Measurements from ENCODE around the gene PLA2G2D. TPM values are rescaled to one million over a fixed set of nuclear protein-coding genes. Genes with fewer than 3 reads are reported as not detected.
A peak's percentile ranks its signal among the peaks of the same experiment; 100 is the strongest.

The PLA2G2D gene
- total RNA-seq, 1 experiment from 2014 or later = not detected

DNA sequence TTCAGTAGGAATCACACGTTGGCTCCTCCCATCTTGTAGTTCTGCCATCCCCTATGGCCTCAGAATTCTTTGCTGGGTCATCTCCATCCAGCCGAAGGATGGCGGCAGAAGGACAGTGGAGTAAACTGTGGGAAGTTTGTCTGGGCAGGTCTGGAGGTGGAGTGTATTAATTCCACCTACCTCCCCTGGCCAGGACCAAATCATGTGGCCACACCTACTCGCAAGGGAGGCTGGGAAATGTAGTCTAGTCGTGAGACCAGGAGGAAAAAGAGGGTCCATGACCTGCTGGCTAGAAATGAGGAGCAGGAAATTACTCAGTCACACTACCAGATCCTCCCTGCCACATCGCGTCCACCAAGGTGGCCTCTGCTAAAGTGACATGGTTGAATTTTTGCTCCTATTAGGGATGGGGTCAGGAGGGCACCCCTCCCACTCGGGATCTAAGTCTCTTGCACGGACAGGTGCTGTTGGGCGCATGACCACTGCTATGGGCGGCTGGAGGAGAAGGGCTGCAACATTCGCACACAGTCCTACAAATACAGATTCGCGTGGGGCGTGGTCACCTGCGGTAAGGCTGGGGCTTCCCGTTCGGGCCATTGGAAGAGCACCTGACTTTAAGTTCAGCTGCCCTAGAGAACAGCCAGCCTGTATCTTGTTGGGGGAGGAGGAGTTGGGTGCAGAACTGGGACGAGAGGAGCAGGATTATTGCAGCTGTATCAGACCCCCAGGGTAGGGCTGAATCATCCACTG, 29.8 kb downstream of the PLA2G2D start:
- DNase-seq (ENCODE audit: low spot score) = peak; percentile 29

DNA sequence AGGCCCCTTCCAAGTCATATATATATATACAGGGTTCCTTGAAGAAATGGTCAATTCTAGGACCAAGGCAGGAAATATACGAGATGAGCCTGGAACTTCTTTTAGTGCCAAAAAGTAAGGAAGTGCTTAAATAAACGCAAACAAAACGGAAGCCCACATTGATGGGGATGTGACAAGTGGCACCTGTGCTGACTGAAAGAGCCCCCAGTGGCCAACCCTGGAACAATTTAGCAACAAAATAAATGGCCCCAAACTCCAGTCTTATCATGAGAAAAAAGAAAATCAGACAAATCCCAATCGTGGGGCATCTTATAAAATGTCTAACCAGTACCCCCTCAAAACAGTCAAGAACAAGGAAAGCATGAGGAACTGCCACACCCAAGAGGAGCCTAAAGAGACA, 31.7 kb downstream of the PLA2G2D start:
- DNase-seq (ENCODE audit: low spot score) = no peak

DNA sequence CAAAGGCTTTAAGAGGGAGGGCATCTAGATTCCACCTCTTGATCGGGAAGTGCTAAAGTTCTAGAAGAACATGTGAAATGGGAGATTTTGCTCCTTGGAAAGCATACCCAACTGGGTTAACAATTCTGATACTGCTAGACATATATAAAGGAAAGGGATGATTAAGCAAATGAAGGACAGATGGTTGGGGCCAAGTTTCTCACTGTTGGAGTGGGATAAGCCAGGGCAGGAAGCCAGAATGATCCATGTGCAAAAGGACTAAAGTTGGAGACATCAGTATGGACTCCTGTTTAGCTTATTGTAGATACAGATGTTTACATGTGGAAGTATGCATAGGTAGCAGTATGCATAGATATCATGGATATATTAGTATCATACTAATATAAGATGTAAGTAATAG, 32.5 kb downstream of the PLA2G2D start:
- no peak for DNase-seq (ENCODE audit: low spot score)

DNA sequence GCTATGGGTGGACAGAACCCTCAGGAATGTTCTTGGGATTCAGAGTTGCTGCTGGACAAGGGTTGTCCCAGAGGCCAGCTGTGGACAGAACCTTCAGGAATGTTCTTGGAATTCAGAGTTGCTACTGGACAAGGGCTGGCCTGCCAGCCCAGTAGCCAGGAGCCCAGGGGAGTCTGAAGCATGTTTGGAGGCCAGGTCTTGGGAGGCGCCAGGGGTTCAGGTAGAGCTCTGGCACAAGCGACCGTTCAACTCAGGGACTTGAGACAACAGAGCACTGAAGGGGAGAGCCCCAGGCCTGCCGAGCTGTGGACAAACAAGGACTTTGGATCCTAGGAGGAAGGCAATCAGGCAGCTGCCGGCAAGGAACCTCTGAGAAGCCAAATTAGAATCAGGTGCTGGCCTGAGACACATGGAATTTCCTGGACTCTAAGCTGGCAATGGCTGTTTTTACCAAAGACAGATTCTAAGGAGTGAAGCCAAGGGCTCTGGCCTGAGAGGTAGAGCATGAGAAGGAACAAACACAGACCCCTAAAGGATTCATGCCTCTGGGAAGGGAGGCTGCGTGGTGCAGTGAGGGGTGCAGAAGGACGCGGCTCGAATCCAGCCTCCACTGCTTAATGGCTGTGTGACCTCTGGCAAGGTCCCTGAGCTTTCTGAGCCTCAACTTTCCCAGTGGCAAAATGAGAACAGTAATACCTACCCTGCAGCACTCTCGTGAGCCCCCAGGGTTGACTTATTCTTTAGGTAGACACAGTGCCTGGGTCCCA, 36.0 kb downstream of the PLA2G2D start:
- no peak for DNase-seq (ENCODE audit: low spot score)

DNA sequence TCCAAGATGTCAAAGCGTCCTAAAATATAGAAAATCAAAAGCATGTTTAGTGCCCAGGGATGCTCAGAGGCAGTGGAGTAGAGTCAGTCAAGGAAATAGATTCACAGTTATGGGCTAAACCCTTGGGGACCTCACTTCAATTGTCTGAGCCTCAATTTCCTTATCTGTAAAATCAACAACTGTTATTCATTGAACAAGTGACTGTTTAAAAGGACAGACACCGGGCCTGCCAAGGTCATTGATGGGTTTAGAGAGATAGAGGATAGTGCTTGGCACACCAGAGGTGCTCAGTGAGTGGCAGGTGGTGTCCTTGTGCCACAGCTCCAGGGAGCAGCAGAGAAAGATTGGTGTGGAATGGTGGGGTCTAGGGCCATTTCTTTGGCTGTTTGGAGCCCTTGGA, 36.6 kb downstream of the PLA2G2D start:
- no peak for DNase-seq (ENCODE audit: low spot score)

DNA sequence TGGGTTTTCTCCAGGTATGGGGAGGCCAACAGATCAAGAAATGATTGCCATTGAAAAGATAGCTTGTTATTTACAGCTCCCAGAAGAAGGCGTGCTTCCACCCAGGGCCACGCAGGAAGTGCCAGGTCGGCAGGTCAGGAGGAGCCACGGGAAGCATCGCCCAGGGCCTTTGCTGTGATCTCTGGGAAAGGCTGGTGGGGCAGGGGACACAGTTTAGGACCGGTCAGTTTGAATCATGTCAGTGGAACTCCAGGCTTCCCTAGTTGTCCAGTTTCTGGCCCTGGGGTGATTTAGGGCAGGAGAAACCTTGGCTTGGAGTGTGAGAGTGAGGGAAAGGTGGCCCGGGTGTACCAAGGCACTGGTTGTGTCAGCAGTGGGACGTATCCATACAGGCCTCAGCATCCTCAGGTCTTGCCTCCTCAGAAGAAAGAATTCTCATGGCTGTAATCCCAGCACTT, 38.0 kb downstream of the PLA2G2D start:
- DNase-seq (ENCODE audit: low spot score) = no peak

DNA sequence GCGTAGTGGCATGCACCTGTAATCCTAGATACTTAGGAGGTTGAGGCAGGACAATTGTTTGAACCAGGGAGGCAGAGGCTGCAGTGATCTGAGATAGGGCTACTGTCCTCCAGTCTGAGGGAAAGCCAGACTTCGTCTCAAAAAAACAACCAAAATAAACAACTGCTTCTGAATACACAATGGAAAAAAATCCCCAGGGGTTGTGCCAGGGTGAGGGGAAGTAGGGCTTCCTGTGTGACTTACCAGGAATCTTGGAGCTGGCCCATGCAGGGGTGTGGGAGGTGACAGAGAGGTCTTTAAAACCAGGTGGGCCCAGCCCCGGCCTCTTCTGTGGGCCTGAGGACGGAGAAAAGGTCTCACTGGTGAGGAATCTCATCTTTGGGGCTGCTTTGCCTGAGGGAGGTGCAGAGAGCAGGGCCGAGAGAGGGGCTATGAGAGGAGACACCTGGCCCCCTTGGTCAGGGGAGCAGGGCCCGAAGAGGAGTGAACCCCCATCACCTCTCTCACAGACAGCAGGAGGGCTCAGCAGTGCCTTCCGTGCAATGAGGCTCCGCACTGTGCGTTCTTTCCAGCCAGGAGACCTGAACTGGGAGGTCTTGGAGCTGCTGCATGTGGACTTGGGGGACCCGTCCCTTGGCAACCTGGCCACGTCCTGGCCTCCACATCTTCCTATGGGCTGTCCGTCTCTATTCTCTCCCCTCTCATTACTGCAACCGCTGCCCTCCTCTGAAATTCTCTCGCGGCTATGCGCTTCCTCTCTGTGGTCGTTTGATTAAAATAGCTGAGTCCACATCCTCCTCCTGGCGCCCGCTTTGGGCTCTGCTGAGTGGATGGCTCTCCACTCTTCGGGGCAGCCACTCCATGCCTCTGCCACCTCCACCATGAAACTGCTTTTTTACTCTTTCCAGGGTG, 38.6 kb downstream of the PLA2G2D start:
- DNase-seq (ENCODE audit: low spot score) = no peak

DNA sequence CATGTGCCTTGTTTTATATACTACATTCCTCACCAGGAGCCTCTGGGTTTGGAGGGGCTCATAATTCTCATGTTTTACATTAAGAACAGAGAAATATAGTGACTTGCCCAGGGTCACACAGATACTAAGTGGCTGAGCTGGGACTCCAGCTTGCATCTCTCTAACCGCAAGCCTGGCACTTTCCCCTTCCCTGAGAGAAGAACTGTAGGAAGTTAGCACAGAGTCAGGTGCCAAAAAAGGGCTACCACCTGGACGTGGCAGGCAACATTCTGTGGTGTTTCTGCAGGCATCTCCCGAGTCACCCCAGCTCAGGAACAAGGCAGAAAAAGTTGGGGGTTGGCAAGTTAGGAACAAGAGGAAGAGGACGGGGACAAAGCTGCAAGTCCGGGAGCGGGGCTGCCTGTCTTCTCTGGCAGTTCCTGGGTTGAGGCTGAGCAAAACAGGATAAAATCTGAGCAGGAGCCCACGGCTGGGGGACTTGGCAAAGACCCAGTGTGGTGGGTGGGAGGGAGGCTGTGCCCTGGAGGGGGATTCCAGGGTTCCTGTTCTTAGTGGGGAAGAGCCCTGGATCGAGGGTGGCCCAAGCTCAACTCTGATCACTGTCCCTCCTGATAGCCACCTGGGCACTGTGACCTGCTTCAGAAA, 39.6 kb downstream of the PLA2G2D start:
- no peak for DNase-seq (ENCODE audit: low spot score)

DNA sequence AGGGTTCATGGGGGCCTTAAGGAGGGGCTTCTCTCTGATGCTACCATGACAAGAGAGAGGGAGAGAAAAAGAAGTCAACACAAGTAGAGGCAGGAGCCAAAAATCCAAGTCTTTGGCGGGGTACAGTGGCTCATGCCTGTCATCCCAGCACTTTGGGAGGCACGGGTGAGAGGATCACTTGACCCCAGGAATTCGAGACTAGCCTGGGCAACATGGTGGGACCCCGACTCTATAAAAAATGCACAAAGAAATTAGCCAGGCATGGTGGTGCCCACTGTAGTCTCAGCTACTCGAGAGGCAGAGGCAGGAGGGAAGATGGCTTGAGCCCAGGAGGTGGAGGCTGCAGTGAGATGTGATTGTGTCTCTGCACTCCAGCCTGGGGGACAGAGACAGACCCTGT, 40.6 kb downstream of the PLA2G2D start:
- no peak for DNase-seq (ENCODE audit: low spot score)

DNA sequence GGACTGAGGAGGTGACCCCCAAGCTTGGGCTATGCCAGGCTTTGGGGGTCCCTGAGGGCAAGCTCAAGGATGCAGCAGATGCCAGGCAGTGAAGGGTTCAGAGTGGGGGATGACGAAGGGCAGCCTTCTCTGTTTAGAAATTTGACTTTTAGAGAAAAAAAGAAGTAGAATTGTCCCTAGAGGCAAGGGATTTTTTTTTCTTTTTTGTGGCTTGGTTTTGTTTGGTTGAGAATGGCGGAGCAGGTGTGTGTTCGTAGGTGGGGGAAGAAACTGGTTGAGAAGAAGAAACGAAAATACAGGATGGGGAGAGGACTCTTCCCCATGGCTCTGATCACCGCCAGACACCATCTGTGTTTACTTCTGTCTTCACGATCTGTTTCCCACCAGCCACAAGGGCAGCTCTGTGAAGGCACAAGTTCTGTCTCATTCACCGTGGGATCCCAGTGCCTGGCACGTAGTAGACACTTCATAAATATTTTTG, 41.1 kb downstream of the PLA2G2D start:
- no peak for DNase-seq (ENCODE audit: low spot score)

DNA sequence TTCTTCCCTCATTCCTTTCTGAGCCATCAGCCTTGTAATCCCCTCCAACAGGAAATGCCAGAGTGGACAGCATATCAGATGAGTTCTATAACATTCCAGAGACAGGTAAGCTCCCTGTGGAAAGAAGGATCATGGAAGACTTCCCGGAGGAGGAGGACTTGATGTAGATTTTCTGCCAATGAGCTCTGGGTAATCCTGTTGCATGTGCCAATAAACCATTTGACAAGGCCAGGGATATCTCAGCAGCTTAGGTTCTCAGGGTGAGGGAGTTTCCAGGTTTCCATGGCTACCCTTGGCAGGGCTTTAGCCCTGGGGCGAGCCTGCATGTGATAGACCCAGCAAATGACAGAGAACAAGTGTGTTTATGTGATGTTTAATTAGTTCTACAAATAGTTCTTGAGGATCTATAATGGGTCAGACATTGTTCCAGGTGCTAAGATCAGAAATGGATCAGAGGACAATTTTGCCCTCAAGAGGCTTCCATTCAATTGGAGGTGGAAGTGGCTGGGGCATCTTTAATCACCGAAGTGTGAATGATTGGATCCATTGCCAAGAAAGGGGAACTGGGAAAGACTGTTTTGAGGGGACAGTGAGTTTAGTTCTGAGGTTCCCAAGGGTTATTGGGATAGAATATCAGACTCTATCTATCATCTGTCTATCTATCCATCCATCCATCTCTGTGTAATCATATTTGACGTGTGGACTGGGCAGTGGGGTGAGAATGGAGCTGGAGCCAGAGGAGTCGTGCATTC, 42.5 kb downstream of the PLA2G2D start:
- DNase-seq (ENCODE audit: low spot score) = no peak

DNA sequence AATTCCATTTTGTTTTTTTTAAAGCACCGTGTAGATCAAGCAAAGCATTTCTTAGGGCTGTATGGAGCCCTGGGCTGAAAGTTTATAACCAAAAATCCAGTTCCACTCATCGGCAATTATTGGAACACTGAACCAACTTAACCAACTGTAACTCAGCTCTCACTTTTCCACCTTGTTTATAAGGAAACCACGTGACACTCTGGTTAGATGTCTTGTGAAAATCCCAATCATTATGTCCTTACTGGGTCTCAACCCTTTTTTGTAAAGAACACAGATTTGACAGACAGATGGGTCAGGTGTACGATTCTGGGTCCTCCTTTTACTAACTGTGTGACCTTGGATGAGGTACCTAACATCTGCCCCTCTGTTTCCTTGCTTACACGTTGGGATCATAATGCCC, 43.1 kb downstream of the PLA2G2D start:
- no peak for DNase-seq (ENCODE audit: low spot score)

DNA sequence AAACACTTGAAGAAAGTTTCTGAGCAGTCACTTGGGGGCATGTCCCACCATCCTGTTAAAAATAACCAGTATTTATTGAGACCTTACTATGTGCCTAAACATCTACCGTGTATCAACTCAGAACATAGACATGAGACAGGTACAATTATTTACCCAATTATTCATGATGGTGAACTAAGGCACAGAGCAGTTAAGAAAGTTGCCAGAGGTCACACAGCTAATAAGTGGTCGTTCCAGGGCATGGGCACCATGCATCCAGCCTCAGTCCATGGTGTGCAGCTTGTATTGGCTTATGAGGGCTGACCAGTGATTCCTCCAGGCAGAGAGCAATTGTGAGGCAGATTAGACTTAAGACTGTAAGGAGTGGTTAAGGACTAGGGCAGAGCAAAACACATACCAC, 44.0 kb downstream of the PLA2G2D start:
- no peak for DNase-seq (ENCODE audit: low spot score)

DNA sequence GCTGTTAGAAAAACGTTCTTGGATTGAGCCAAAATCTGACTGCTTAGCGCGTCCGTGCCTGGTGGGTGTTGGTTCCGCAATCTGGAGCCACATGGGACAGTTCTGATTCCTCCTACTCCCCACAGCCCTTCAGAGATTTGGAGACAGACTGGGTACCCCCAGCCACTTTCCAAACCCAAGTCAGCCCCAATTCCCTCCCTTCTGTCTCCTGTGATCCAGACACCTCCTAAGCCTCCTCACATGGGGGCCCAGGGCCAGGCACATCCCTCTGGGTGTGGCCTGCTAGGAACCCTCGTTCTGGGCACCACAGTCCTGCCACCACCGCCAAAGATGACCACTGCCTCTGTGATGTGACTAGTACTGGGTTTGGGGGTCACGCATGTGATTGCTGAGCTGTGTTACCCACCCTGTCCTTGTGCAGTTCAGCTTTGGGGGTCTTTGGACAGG, 44.6 kb downstream of the PLA2G2D start:
- DNase-seq (ENCODE audit: low spot score) = no peak

DNA sequence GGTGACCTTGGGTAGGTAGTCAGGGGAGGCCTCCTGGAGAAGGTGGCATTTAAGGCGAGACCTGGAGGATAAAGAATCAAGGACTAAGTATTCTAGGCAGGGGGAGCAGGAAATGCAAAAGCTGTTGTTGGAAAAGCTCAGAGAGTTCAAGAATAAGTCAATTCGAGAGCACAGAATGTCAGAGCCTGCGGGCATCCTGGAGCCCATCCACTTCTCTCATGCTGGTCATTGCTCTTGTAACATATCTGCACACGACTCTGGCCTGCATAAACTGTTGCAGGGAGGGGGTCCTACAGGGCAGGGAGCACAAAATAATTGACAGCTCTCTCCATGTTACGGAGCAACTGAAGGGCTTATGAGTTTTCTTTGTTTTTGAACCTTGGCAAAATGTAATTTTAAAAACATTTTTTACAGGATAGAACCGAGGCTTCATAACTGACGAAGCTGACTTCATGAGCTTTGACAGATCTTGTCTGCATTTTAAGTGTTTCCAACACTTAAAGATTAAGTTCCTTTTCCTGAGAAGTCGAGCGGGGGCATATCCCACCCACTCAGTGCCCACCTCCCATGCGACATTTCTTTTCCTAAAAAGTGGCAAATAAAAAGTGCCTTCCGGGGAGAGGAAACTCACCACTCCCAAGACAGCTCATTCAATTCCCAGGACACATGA, 45.1 kb downstream of the PLA2G2D start:
- DNase-seq (ENCODE audit: low spot score) = no peak

DNA sequence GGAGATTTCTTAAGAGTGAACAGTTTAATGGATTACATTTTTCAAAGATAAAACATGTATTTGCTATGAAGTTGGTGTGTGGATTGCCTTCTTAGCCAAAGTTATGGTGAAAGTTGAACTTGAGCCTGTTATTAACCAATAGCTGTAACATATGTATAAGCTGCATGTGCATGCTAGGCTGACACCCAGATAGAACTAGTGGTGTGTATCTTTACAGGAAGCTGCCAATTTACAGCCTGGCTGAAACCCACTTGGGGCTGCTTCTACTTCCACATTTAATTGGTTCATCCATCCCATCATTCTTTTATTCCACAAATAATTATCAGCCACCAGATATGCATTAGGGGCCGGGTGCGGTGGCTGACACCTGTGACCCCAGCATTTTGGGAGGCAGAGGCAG, 46.1 kb downstream of the PLA2G2D start:
- DNase-seq (ENCODE audit: low spot score) = no peak

DNA sequence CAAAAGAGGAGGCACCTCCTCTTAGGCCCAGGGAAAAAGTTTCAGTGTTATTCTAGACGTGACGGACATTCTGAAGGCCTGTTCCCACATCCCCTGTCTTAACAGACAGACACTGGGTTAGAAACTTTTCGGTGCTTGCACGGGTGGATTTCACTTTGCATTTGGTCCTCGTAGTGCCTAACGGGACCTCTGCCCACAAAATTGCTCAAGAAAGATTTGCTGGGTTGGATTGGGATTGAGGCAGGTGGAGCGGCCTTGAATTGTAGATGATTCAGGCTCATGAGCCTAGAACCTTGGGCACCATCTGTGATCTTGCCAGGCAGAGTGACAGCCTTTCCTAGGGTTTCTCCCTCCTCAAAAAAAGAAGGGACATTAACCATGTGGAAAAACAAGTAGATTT, 46.6 kb downstream of the PLA2G2D start:
- DNase-seq (ENCODE audit: low spot score) = no peak

DNA sequence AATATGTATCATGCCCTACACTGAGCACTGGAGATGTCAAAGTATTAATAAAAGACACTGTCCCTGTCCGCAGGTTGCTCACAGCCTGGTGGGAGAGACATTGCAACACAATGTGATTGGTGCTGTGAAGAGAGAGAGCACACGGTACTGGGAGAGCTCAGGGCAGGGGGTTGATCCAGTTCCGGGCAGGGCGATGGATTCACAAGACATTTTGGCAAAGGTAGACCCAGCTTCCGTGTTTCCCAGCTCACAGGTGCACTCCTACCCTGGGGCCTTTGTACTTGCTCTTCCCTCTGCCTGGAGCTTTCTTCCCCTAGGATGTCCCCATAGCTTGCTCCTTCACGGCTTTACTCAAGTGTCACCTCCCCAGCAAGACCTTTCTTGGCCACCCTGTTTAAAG, 47.9 kb downstream of the PLA2G2D start:
- DNase-seq (ENCODE audit: low spot score) = no peak

DNA sequence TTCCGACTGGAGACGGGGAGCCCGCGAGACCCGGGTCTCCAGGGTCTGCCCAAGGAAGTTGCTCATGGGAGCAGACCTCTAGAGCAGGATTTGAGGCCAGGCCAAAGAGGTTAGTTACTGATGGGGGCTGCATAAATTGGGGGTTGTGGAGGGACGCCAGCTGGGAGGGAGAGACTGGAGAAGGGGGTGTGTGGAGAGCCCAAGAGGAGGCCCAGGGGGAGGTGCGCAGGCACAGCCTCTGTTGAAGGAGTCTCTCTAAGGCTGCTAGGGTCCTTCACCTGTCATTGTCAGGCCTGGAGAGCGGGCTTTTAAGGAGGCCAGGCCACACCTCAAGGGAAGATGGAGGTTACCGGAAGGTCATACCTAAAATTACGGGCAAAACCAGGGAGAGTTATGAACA, 49.0 kb downstream of the PLA2G2D start:
- DNase-seq (ENCODE audit: low spot score) = no peak

DNA sequence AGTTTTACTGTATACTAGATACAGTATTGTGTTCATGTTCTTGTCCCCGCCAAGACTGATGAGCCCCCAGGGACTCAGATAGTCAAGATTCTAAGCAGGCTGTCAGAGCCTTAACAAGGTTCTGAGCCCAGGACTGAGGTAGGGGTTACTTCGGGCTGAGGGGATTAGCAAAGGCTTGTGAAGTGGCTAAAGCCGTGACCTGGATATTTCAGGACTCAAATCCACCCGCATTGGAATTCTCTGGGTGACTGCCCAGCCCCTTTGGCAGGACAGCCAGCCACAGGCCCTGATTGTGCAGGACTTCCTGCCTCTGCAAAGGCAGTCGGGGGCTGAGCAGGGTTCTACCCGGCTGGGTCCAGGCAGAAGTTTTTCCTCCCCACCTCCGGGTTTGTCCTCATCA, 49.5 kb downstream of the PLA2G2D start, which contains the start of gene PLA2G5:
Gene PLA2G5, plus strand, starts transcription at position 321 of the 400 bp plus-strand sequence. CDS start 14,637 bp downstream, outside the sequence.
- DNase-seq (ENCODE audit: low spot score) = no peak
